HG02981 (cell line): Measurements from ENCODE around the gene CHST13.

Experiments used
- ATAC-seq: cut with Tn5 transposase; IDR thresholded peaks from one replicate; pipeline ENCODE4 v1.9.1; 2021; ENCODE audit warnings: mild to moderate bottlenecking, moderate library complexity; ENCODE audit not compliant: unreplicated experiment

CHST13 gene

DNA sequence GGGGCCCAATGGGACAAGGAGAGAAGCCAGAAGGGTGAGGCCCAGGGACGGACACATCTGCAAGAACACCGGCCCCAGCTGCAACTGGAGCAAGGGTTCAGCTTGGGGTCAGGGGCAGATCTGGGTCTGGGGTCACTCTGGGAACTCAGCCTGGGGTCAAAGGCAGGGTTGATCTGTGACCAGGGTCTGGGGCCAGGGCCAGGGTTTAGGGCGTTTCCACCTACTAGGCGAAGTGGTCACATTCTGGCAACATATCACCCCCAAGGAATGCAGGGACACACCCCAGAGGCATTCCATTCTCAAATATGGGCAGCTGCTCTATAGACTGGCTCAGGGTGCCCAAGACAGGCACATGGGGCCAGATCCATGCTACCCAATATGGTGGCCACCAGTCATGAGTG lies 15.4 kb upstream of the CHST13 start:
- no peak for ATAC-seq

- ATAC-seq, result no peak
Observed at GRCh38 chr3:126509597-126510307, 14.2 kb upstream of the CHST13 start.

GRCh38 chr3:126510308-126510910 lies 13.5 kb upstream of the CHST13 start:
- ATAC-seq, result no peak

DNA sequence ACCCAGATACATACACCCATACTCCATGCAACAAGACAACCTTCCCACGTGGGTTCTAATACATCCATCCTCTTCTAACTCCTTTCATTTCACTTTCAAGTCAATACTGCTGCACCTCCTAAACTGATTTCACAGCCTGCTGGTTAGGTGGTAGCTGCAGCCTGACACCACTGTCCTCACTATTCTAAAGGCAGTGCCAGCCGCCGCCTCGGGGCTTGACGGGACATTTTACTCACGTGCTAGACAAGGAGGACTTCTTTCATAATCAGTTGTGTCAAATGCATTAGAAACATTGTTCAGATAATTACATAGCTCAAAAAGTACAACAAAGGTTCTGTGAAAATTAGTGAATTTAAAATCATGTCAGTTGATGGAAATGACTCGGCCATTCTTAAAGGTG lies 12.7 kb upstream of the CHST13 start:
- no peak for ATAC-seq

DNA sequence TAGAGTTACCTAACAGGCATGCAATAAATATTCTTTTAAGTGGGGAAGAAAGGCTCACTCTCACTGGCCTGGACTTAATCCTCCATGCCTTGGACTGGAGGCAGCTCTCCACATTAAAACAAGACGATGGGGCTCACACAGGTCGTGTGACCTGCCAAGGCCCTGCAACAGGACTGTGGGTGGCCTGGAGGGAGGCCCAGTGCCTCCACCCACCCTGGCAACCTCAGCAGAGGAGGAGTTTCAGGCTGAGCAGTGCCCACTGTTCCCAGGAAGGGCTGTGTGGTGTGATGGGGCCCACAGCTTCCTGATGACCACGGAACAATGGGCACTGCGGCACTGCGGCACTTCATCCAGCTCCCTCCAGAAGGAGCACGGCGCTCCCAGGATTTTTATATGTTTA lies 11.9 kb upstream of the CHST13 start:
- ATAC-seq, result no peak

GRCh38 chr3:126512916-126513650 lies 10.9 kb upstream of the CHST13 start:
- no peak for ATAC-seq

- no peak for ATAC-seq
Observed at GRCh38 chr3:126514161-126514560, 9.8 kb upstream of the CHST13 start.

GRCh38 chr3:126515066-126515706 lies 8.8 kb upstream of the CHST13 start:
- no peak for ATAC-seq

DNA sequence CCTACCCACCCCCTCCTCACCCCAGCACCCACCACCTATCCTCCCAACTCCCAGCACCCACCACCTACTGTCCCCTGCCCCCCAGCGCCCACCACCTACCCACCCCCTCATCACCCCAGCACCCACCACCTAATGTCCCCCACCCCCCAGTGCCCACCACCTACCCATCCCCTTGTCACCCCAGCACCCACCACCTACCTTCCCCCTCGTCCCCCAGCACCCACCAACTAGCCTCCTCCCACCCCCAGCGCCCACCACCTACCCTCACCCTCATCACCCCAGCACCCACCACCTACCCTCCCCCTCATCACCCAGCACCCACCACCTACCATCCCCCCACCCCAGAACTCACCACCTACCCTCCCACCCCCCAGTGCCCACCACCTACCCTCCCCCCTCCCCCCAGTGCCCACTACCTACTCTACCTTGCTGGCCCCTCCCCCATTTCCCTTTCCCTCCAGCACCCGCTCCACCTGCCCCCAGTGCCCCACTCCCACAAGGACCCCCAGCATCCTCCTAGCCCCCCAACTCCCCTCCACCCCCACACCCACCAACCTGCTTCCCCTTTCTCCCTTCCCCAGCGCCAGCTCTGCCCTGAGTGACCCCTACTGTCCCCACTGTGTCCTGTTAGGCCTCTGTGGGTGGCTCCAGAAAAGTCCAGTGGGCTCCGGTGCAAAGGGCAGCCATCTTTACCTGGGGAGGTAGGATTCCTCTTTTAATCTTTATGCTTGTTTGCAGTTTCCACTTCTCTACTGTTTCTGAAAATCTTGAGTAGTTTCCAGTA lies 7.6 kb upstream of the CHST13 start:
- no peak for ATAC-seq

GRCh38 chr3:126516936-126517290 lies 7.0 kb upstream of the CHST13 start:
- no peak for ATAC-seq

GRCh38 chr3:126517291-126517951 lies 6.5 kb upstream of the CHST13 start, which contains the start of gene UROC1:
Gene UROC1, minus strand, starts transcription at chr3:126517773. Its CDS starts 54 bp downstream, at chr3:126517719.
- ATAC-seq, result no peak

DNA sequence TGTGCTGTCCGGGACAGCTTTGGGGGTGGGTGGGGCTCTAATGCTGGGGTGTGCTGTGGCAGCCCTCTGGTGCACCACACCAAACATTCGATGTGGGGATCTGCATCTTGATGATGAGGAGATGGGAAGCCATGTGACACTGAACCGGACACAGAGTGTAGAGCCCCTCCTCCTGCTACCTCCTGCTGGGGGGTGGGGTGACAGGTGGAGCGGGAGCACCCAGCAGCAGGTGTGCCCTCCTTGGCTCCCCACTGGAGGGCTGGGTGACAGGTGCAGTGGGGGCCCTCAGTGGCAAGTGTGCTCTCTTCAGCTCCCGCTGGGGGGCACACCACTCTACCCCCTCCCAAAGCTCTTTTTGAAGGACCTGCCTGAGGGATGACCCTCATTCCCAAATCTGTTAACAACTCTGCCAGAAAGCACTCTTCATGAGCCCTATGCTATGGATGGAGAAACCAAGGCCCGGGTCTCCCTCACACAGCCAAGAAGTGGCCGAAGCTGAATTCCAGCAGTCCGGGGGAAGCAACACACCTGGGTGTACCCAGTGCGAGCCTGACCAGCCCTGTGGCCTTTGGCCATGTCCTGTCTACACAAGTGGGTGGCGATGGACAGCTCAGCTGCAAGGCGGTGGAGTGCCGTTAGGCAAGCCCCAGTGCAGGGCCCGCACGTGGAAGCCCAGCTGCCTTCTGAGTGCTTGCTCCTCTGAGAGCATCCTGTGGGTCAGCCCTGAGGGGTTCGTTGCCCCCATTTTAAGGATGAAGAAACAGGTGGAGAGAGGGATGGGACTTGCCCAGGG lies 5.8 kb upstream of the CHST13 start:
- no peak for ATAC-seq

GRCh38 chr3:126518779-126519177 lies 5.2 kb upstream of the CHST13 start:
- no peak for ATAC-seq

DNA sequence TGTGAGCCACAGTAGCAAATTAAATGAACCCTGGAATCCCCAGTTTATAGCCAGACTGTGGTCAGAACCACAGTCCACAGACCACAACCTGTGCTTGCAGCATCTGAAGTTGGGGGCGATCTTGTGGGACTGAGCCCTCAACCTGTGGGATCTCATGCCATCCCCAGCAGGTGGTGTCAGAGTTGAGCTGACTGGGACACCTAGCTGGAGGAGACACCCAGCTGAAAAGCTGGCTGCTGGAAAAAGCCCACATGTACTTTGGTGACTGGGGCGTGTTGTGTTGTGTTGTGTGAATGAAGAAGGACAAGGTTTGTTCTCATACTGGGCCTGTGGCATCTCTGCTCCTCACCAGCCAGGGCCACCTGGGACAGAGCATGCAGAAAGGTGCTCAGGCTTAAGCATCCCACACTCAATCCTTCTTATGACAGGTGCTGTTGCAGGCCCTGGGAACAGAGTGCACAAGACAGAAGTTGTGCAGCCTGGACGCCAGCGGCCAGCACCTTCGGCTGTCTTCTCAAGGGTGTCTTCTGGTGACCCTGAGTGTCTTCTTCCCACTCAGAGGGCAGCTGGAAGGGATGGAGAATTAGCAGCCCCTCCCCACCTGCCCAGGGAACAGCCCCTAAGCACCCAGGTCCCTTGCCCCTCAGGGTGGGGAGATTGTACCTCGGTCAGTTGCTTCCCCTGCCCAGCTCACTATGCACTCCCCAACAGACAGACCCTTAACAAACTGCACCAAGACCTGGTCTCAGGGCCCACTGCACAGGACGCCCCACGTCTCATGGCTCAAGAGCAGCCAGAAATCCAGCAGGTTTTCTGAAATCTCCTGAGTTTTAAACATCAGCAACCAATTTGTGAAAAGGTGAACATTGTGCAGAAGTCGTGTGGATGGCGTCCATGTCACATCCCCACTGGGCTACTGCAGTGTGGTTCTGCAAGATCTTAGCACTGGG lies 4.2 kb upstream of the CHST13 start:
- no peak for ATAC-seq

GRCh38 chr3:126521122-126521891 lies 2.6 kb upstream of the CHST13 start:
- no peak for ATAC-seq

DNA sequence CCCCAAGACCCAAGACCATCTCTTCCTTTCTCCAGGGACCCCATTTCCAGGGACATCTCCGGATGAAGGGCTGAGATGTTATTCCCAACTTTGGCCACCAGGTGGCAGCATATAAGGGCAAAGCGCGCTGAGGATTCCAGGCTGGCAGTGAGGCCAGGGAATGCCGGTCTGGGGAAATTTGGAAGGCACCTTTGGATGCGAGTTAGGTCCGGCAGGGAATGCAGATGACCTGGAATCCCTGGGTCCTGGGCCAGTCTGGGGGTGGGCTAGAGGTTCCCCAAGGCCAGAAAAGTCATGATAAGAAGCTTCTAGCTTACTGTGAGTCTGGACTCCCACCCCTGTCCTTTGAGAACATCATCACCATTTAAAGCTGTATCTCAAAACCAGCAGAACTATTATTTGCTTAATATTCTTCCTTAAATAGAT lies 1.6 kb upstream of the CHST13 start:
- ATAC-seq, result no peak

DNA sequence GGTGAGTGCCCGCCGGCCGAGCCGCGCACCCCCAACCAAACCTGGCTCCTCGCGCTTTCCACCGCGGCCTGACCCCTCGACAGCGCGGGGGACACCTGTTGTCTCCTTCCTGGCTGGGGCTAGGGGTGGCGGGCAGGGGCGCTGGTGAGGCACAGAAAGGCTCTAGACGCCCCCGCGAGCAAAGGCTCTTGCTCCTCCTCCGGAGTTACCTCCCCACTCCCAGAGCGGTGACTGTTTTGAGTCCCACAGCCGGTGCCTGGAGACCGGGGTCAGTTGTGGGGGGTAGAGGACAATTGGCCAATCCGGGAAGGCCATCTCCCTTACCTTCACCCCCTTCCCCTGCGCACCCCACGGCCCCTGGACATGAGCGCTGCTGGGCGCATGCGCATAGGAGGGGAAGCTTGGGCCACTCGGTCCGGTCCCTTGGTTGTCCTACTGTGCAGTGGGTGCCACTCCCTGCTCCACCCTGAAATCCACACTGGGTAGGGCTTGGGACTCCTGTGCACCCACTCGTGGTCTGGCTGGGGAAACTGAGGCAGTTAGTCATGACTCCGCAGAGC lies 554 bp downstream of the CHST13 start:
- no peak for ATAC-seq
